ENCODE data around the gene TADA2B.

TADA2B gene, protein sequence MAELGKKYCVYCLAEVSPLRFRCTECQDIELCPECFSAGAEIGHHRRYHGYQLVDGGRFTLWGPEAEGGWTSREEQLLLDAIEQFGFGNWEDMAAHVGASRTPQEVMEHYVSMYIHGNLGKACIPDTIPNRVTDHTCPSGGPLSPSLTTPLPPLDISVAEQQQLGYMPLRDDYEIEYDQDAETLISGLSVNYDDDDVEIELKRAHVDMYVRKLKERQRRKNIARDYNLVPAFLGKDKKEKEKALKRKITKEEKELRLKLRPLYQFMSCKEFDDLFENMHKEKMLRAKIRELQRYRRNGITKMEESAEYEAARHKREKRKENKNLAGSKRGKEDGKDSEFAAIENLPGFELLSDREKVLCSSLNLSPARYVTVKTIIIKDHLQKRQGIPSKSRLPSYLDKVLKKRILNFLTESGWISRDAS

GRCh38 chr4:7043284-7044136 lies at the start of gene TADA2B:
Gene TADA2B (plus strand): TSS chr4:7043372. CDS start chr4:7043580, 208 bp downstream.
- TF ChIP-seq ZNF274 (IDR thresholded peaks at IDR 0.05; ENCODE audit: low read depth, low read length): no peak

DNA sequence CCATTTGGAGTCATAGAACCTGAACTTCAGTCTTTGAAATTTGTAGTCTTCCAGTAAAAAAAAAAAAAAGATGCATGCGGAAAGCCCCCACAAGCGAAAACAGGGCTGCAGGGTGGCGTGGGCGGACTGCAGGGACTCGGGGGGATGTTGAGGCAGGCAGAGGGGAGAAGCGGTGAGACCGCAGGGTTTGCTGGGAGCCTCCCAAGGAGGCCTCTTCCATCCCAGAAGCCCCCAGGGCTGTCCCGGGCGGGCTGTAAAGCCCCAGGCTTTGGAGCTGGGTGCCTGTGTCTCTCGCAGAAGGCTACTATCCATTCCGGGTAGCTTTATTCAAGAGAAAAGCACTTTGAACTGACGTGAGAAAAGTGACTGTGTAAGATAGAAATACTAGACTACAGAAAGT lies 46.7 kb upstream of the TADA2B start:
- no peak overlapping the region for H3K4me3 ChIP-seq (ENCODE audit: low read length)
- TF ChIP-seq ZNF274 (IDR thresholded peaks at IDR 0.05; ENCODE audit: low read depth, low read length): no peak

More at GRCh38 chr4:7043284-7044136, at the start of gene TADA2B:
- peak within 1 kb of the TSS; percentile 95 for H3K4me3 ChIP-seq (ENCODE audit: low read length)

DNA sequence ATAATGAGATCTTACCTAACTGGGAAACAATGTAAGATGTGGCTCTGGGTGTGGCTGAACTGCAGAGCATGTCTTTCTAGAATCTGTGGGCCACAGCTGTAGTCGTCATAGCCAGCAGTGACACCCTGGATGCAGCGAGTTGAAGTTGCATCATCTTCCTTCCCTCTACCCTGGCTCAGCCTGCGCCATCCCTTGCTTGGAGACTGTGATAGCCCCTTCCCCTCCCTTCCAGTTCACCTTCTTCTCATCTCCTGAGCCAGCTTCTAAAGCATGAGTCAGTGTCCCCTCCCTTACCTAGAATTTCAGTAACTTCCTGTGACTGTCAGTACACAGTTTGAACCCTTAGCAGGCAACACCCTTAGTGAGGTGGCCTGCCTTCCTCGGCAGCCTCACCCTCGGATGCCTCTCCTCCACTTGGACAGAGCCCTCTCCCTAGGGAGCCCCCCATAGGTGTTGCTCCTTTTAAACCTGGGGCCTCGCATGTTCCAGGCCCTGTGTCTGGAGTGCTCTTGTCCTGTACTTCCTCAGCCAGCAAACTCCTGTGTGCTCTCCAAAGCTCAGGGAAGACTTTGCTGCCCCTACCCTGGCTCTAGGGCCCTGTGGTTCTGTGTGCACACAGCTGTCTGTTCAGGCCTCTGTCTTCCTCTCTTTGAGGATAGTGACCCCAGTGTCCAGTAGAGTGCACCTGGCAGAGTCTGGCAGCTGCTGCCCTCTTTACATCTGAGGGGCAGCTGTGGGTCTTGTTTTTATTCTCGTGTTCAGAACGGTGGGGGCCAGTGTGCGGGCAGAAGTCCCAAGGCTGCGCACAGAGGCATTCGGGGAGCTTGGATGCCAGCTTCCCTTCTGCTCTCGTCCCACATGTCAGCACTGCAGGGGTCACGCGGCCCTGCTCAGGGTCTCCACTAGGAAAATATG lies 43.7 kb upstream of the TADA2B start:
- H3K4me3 ChIP-seq (ENCODE audit: low read length): no peak overlapping the region
- no peak for TF ChIP-seq ZNF274 (IDR thresholded peaks at IDR 0.05; ENCODE audit: low read depth, low read length)

- no peak for TF ChIP-seq ZNF274 (IDR thresholded peaks at IDR 0.05; ENCODE audit: low read depth, low read length)
- H3K4me3 ChIP-seq (ENCODE audit: low read length): no peak overlapping the region
Observed at GRCh38 chr4:7000421-7001176, 42.6 kb upstream of the TADA2B start.

- H3K4me3 ChIP-seq (ENCODE audit: low read length): no peak overlapping the region
- TF ChIP-seq ZNF274 (IDR thresholded peaks at IDR 0.05; ENCODE audit: low read depth, low read length): no peak
Observed at GRCh38 chr4:7001271-7001670, 41.9 kb upstream of the TADA2B start.

- no peak for TF ChIP-seq ZNF274 (IDR thresholded peaks at IDR 0.05; ENCODE audit: low read depth, low read length)
- H3K4me3 ChIP-seq (ENCODE audit: low read length): no peak overlapping the region
Observed at GRCh38 chr4:7002336-7002735, 40.8 kb upstream of the TADA2B start.

DNA sequence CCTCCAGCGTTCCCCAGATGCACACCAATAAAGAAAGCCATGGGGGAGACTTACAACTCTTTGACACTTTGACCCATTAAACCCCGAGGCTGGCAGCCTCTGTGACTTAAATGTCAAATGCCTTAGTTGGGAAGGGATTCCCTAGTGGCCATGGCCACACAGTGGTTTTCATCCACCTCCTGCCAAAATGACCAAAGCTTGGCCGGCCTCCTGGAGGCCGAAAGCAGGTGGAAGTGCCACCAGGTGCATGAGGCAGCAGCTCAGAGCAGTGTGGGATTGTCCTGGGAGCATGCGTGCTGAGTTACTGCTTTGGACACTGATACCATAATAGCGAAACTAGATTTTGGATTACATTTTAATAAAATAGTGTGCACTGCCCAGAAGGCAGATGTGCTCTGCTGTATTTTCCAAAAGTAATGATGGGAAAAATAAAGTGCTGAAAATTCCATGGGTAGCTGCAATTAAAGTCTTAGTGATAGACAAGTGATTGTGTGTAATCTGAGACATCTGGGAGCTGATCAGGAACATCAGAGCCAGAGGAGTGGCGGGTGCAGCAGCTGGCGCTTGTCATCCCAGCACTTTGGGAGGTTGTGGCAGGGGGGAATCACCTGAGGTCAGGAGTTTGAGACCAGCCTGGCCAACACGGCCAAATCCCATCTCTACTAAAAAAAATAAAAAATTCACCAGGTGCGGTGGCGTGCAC lies 39.8 kb upstream of the TADA2B start:
- no peak for TF ChIP-seq ZNF274 (IDR thresholded peaks at IDR 0.05; ENCODE audit: low read depth, low read length)
- H3K4me3 ChIP-seq (ENCODE audit: low read length): no peak overlapping the region

DNA sequence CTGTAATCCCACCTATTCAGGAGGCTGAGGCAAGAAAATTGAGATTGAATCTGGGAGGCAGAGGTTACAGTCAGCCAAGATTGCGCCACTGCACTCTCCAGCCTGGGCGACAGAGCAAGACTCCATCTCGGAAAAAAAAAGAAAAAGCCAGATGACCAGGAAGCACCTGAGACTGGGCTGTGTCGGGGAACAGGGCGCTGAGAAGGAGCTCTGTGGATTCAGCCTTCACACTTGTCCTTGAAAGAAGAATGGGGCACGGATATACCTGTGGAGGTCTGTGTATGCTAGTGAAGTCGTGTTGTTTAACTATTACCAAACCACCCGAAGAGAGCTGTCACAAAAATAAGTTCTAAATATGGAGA lies 39.3 kb upstream of the TADA2B start:
- no peak for TF ChIP-seq ZNF274 (IDR thresholded peaks at IDR 0.05; ENCODE audit: low read depth, low read length)

DNA sequence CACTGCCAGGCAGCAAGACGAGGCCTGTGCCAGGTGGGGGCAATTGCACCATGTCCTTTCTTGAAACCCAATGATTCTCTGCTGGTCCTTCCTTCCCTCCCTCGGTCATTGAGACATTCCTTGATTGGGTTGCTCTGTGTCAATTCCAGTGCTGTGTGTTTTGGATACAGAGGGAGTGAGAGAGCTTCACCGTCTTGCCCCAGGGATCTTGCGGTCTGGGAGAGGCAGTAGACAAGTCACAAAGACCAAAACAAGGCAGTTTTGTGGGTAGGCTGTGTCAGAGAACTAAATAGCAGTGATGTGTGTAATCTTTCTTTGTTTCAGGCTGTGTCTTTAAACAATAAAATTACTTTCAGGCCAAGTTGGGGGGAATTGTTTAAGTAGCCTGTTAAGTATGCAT lies 38.8 kb upstream of the TADA2B start:
- no peak for TF ChIP-seq ZNF274 (IDR thresholded peaks at IDR 0.05; ENCODE audit: low read depth, low read length)
- no peak overlapping the region for H3K4me3 ChIP-seq (ENCODE audit: low read length)

More for the DNA sequence above, 39.3 kb upstream of the TADA2B start:
- H3K4me3 ChIP-seq (ENCODE audit: low read length): no peak overlapping the region

DNA sequence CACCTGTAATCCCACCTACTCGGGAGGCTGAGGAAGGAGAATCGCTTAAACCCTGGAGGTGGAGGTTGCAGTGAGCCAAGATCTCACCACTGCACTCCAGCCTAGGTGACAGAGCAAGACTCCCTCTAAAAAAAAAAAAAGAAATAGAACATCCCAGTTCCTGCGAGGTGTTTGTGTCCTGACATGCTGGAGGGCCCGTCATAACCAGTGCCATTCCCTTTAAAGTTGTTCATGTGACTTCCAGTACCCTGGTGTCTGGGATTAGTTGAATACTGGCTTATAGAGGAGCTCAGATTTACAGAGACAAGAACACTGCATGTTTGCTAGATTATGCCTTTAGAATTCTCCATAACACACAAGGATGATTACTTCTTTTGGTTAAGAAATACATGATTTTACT lies 37.6 kb upstream of the TADA2B start:
- H3K4me3 ChIP-seq (ENCODE audit: low read length): no peak overlapping the region
- TF ChIP-seq ZNF274 (IDR thresholded peaks at IDR 0.05; ENCODE audit: low read depth, low read length): no peak

DNA sequence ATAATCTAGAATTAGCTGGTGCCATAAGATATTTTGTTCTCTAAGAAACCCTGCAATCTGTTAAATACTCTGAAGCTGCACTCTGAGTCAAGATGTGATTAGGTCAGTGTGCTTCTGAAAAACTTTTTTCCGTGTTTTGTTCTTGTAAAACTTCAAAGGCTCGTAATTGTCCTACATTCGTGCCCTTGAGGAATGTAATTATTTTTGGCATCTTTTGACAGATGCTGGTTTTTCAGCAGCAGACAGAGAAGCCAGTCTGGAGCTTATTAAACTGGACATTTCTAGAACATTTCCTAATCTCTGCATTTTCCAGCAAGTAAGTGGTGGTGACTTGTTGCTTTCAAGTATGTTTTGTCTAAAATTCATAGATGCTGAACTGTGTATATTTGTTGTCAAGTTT lies 36.8 kb upstream of the TADA2B start:
- TF ChIP-seq ZNF274 (IDR thresholded peaks at IDR 0.05; ENCODE audit: low read depth, low read length): no peak
- H3K4me3 ChIP-seq (ENCODE audit: low read length): no peak overlapping the region

DNA sequence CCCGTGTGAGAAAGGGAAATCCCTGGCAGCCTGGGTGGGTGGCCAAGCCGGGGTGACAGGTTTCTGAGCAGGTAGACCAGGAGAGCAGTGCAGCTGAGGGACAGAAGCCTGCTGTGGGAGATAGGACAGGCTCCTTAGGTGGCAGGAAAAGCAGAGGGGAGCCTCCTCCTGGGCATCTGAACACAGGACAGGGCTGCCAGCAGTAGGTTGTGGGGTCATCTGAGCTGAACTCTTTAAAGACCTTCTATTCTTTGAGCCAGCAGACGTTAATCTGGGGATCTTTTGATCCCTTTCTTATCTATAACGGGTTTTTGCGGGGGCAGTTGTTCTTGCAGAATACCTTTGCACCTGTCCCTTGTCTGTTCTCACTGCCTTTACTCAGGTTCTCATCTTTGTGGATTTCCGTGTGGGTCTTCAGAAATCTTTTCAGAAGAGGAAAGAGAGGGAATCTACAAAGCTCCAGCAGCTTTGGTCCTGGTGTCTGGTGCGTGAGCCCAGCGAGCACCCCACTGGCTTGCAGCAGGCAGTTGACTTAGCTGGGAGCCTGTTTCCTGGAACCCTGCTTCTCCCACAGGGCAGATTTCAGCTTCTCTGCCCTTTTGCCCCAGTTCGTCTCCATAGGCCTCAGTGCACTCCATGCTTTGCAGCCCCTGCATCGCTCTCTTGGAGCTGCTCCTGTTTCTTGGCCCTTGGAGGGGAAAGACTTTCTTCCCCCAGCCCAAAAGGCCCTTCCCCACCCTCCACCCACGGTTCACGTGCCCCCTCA lies 35.8 kb upstream of the TADA2B start:
- TF ChIP-seq ZNF274 (IDR thresholded peaks at IDR 0.05; ENCODE audit: low read depth, low read length): no peak
- H3K4me3 ChIP-seq (ENCODE audit: low read length): no peak overlapping the region
